K562 (cell line): ENCODE data around the gene ORMDL1. TPM values are rescaled to one million over a fixed set of nuclear protein-coding genes. Genes with fewer than 3 reads are reported as not detected.

Experiments used
- BHLHE40 ChIP-seq: IDR thresholded peaks from 2 replicates; pipeline ENCODE4 v1.6.1; 2011; ENCODE audit warnings: low read length, improper control_type of control experiment
- ELF1 ChIP-seq: fragments of 200-800 bp; sonication (Bioruptor generic); IDR thresholded peaks from 2 replicates; pipeline ENCODE4 v1.6.1; 2016; ENCODE audit warnings: missing genetic modification characterization, missing compliant biosample characterization
- ETS1 ChIP-seq: conservative IDR thresholded peaks from 2 replicates; pipeline ENCODE4 v1.6.1; 2011; ENCODE audit warnings: low read depth, mild to moderate bottlenecking, low read length; ENCODE audit not compliant: control insufficient read depth
- GTF2A2 ChIP-seq: IDR thresholded peaks from 2 replicates; pipeline ENCODE4 v1.6.1; 2016; ENCODE audit warnings: mild to moderate bottlenecking, missing genetic modification characterization, missing compliant biosample characterization
- IFI16 ChIP-seq: fragments of 250-450 bp; sonication (Bioruptor Pico); IDR thresholded peaks from 2 replicates; pipeline ENCODE4 v2.1.2; 2022; ENCODE audit warnings: mild to moderate bottlenecking, inconsistent platforms
- MTA1 ChIP-seq: fragments of 450-650 bp; IDR thresholded peaks from 2 replicates; pipeline ENCODE4 v1.6.1; 2017; ENCODE audit warnings: borderline replicate concordance
- POLR2B ChIP-seq: fragments of 450-650 bp; IDR thresholded peaks from 2 replicates; pipeline ENCODE4 v1.6.1; 2018; ENCODE audit warnings: low read depth; ENCODE audit not compliant: partially characterized antibody
- RAD51 ChIP-seq: fragments of 450-650 bp; IDR thresholded peaks from 2 replicates; pipeline ENCODE4 v1.7.1; 2016; ENCODE audit warnings: low read depth, mild to moderate bottlenecking, borderline replicate concordance
- SMARCA5 ChIP-seq: fragments of 450-650 bp; IDR thresholded peaks from 2 replicates; pipeline ENCODE4 v1.6.1; 2016
- ZBTB7A ChIP-seq: IDR thresholded peaks from 2 replicates; pipeline ENCODE4 v1.6.1; 2011; ENCODE audit warnings: low read depth, mild to moderate bottlenecking, low read length, moderate library complexity, borderline replicate concordance; ENCODE audit not compliant: control insufficient read depth
- ZMIZ1 ChIP-seq, 2 experiments: fragments of 150-350 bp in 1 of 2; IDR thresholded peaks; 2 replicates each; pipeline ENCODE4 v1.6.1; 2012 to 2016; ENCODE audit warnings: low read depth in 2 of 2, low read length in 2 of 2, mild to moderate bottlenecking in 1 of 2, moderate library complexity in 1 of 2
- ZNF140 ChIP-seq: fragments of 250-450 bp; sonication (Bioruptor Pico); IDR thresholded peaks from 2 replicates; pipeline ENCODE4 v1.8.0; 2021; ENCODE audit warnings: moderate library complexity, mild to moderate bottlenecking, inconsistent platforms
- ZNF384 ChIP-seq: IDR thresholded peaks from 2 replicates; pipeline ENCODE4 v1.6.1; 2012; ENCODE audit warnings: low read depth, low read length, improper control_type of control experiment
- polyA plus RNA-seq, 8 experiments: library from polyadenylated mRNA; depleted of rRNA in 4 of 8; stranded (reverse) in 5 of 8; unstranded in 3 of 8; fragments of >200 nt; fragmentation: Nextera tagmentation in 2 of 8; fragmentation: Illumina TruSeq in 1 of 8; extraction: Ambion mirVana in 2 of 8; extraction: Trizol in 1 of 8; gene quantifications; 2 replicates each; pipeline versions ENCODE4 v1.2.1 to v1.2.3, GENCODE V29; 2011 to 2014; ENCODE audit warnings: inconsistent platforms in 1 of 8, missing spikeins in 1 of 8
- total RNA-seq, 7 experiments: library from RNA; depleted of rRNA in 6 of 7; stranded (reverse); fragments of >200 nt in 6 of 7; fragmentation: Illumina TruSeq in 2 of 7; extraction: Trizol in 2 of 7; gene quantifications; 2 replicates each; pipeline versions ENCODE4 v1.2.1 to v1.2.3, GENCODE V29; 2011 to 2021; ENCODE audit warnings: low replicate concordance in 1 of 7
- TF ChIP-seq, protein P1 (sequence below), 3 experiments: fragments of 200-800 bp in 1 of 3; fragments of 250-450 bp in 1 of 3; fragments of 450-650 bp in 1 of 3; sonication (Bioruptor Pico) in 1 of 3; sonication (Bioruptor generic) in 1 of 3; formaldehyde crosslinking in 1 of 3; IDR thresholded peaks; 2 replicates each; pipeline versions ENCODE4 v1.6.1 to v1.8.0; 2016 to 2022; ENCODE audit warnings: mild to moderate bottlenecking in 2 of 3, missing genetic modification characterization in 2 of 3, missing compliant biosample characterization in 1 of 3, moderate library complexity in 1 of 3
- TF ChIP-seq, protein P2 (sequence below): sonication (generic); formaldehyde crosslinking; IDR thresholded peaks from 2 replicates; pipeline ENCODE4 v1.4.0; 2020; ENCODE audit warnings: mild to moderate bottlenecking, missing genetic modification reagents

Gene ORMDL1
- total and polyA plus RNA-seq, 9 of the 15 experiments (the other 6 are each of a cell fraction or from before 2014, with no cell fraction given), result 35.1 to 74.2 (median 50.0) TPM

DNA sequence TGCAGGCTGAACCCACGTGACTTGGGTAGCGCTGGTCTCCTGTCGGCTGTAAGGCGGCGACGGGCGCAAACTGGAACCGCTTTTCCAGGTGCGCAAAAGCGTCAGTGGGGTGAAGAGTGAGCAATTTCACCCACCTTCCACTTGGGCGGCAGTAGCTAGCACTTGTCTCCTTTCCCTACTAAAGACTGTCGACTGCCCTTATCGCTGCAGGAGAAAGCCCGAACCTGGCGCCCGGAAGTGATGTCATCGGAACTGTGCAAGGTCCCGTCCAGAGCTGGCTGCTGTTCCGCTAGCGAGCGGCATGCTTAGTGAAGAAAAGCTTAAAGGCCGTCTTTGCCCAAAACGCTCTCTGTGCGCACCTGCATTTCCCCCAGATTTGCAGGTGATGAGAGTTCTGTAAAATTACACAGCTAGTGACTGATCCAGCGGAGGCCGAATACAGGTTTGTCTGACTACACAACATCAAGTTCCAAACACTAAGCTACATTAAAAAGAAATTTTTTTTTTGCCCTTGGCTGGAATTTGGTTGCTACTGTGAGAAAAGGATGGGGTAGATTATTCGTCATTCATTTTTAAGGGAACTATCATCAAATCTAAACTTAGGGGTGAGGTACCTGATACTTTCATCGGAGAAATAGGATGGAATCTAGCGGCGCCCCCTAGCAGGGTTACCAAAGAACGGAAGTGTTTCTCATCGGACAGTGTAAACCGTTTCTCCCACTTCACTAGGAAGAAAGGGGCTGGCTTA is 21.4 kb downstream of the ORMDL1 start, which contains the start of gene OSGEPL1 (continued):
- TF ChIP-seq POLR2B (peak; percentile 71), ETS1 (no peak; the same call in 1 of the 2 replicates), MTA1 (peak; percentile 80), BHLHE40 (peak; percentile 56; the same call in 1 of the 2 replicates), ZBTB7A (no peak), SMARCA5 (no peak), RAD51 (peak; percentile 92), ZMIZ1 (IDR thresholded peaks at IDR 0.05; ENCODE audit: low read depth in 2 of 2, low read length in 2 of 2) (no peak), ZNF140 (CRISPR knock-in tag) (no peak), GTF2A2 (tag) (no peak), IFI16 (CRISPR knock-in tag) (no peak), ZNF384 (peak; percentile 78), ELF1 (tag) (peak; percentile 48; the same call in 1 of the 2 replicates)
- TF ChIP-seq, protein P1, sequence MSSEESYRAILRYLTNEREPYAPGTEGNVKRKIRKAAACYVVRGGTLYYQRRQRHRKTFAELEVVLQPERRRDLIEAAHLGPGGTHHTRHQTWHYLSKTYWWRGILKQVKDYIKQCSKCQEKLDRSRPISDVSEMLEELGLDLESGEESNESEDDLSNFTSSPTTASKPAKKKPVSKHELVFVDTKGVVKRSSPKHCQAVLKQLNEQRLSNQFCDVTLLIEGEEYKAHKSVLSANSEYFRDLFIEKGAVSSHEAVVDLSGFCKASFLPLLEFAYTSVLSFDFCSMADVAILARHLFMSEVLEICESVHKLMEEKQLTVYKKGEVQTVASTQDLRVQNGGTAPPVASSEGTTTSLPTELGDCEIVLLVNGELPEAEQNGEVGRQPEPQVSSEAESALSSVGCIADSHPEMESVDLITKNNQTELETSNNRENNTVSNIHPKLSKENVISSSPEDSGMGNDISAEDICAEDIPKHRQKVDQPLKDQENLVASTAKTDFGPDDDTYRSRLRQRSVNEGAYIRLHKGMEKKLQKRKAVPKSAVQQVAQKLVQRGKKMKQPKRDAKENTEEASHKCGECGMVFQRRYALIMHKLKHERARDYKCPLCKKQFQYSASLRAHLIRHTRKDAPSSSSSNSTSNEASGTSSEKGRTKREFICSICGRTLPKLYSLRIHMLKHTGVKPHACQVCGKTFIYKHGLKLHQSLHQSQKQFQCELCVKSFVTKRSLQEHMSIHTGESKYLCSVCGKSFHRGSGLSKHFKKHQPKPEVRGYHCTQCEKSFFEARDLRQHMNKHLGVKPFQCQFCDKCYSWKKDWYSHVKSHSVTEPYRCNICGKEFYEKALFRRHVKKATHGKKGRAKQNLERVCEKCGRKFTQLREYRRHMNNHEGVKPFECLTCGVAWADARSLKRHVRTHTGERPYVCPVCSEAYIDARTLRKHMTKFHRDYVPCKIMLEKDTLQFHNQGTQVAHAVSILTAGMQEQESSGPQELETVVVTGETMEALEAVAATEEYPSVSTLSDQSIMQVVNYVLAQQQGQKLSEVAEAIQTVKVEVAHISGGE (CRISPR knock-in tag; IDR thresholded peaks at IDR 0.05), result peak; percentile 84 to 98 (median 91); a peak in 5 of 6 replicates
- TF ChIP-seq, protein P2, sequence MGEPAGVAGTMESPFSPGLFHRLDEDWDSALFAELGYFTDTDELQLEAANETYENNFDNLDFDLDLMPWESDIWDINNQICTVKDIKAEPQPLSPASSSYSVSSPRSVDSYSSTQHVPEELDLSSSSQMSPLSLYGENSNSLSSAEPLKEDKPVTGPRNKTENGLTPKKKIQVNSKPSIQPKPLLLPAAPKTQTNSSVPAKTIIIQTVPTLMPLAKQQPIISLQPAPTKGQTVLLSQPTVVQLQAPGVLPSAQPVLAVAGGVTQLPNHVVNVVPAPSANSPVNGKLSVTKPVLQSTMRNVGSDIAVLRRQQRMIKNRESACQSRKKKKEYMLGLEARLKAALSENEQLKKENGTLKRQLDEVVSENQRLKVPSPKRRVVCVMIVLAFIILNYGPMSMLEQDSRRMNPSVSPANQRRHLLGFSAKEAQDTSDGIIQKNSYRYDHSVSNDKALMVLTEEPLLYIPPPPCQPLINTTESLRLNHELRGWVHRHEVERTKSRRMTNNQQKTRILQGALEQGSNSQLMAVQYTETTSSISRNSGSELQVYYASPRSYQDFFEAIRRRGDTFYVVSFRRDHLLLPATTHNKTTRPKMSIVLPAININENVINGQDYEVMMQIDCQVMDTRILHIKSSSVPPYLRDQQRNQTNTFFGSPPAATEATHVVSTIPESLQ (CRISPR knock-in tag), result 0 out of 2 replicates have a peak, but pooled peaks have one; percentile 51
